Sigmoid colon (tissue), 7 donors: ENCODE measurements around the gene PRUNE2. TPM values are rescaled to one million over a fixed set of nuclear protein-coding genes. Genes with fewer than 3 reads are reported as not detected.

Experiments
- DNase-seq: peaks from one replicate; pipeline ENCODE4 v3.0.0-alpha.2; 2019
- H3K27ac ChIP-seq, 4 donors: fragments of 200-600 bp; sonication (generic); one replicate each; pipeline ENCODE4 v1.5.1; 2016 to 2019; ENCODE audit warnings: mild to moderate bottlenecking in 1 of 4
- H3K27me3 ChIP-seq, 3 donors: fragments of 200-600 bp; sonication (generic); one replicate each; pipeline ENCODE4 v1.5.1; 2019; ENCODE audit warnings: mild to moderate bottlenecking in 1 of 3
- H3K36me3 ChIP-seq, 4 donors: fragments of 200-600 bp; sonication (generic); one replicate each; pipeline ENCODE4 v1.5.1; 2016 to 2019
- H3K4me1 ChIP-seq, 4 donors: fragments of 200-600 bp; sonication (generic); one replicate each; pipeline ENCODE4 v1.5.1; 2017 to 2019
- H3K4me3 ChIP-seq, 4 donors: fragments of 200-600 bp; sonication (generic); one replicate each; pipeline ENCODE4 v1.5.1; 2017 to 2019; ENCODE audit warnings: mild to moderate bottlenecking in 2 of 4, moderate library complexity in 1 of 4
- H3K9me3 ChIP-seq, 4 donors: fragments of 200-600 bp in 3 of 4; sonication (generic) in 3 of 4; one replicate each; pipeline versions ENCODE4 v1.5.1 to v1.6.1; 2013 to 2019
- CTCF ChIP-seq, 4 experiments: fragments of 450-650 bp in 3 of 4; fragments of 200-600 bp in 1 of 4; IDR thresholded peaks; one replicate each; pipeline ENCODE4 v1.5.1; 2016 to 2019; ENCODE audit warnings: antibody characterized with exemption in 4 of 4, mild to moderate bottlenecking in 3 of 4, moderate library complexity in 2 of 4
- EP300 ChIP-seq, 4 donors: sonication (generic); formaldehyde crosslinking; IDR thresholded peaks; one replicate each; pipeline ENCODE4 v1.6.1; 2017; ENCODE audit warnings: antibody characterized with exemption in 4 of 4
- POLR2A ChIP-seq, 2 donors: fragments of 450-650 bp; IDR thresholded peaks; one replicate each; pipeline ENCODE4 v1.6.1; 2016; ENCODE audit warnings: antibody characterized with exemption in 2 of 2, mild to moderate bottlenecking in 2 of 2, moderate library complexity in 2 of 2
- POLR2AphosphoS5 ChIP-seq, 4 donors: sonication (generic); formaldehyde crosslinking; IDR thresholded peaks; one replicate each; pipeline ENCODE4 v1.6.1; 2017; ENCODE audit warnings: antibody characterized with exemption in 4 of 4
- WGBS, 2 donors: extraction: QIAGEN DNeasy Blood & Tissue Kit; methylation state at CpG; one replicate each; pipeline ENCODE4 v1.1.7; 2013; 5-methylcytosine and 5-hydroxymethylcytosine counted together
- intact Hi-C: fragments of 100-400 bp; cut with DNase I; formaldehyde crosslinking; loops from one replicate; pipeline ENCODE4 v1.15.1; 2023
- polyA plus RNA-seq, 3 donors: library from polyadenylated mRNA; stranded (reverse); fragments of 200-250 nt; gene quantifications; one replicate each; pipeline ENCODE4 v1.2.3, GENCODE V29; 2013
- total RNA-seq, 4 donors: library from RNA; depleted of rRNA; stranded (reverse); fragments of >200 nt; gene quantifications; one replicate each; pipeline ENCODE4 v1.1.0, GENCODE V29; 2016
- donor health status: healthy with polysubstance abuse.
- donor health status: Bipolar disorder and iron deficiency.
- donor health status: healthy.

PRUNE2 gene
- total and polyA plus RNA-seq, 7 donors: 7.4 to 536 (median 440) TPM

- Histone ChIP-seq H3K4me3 (no peak overlapping the region), H3K9me3 (peaks cover 0 to 1% (median 0%) of the 10 kb centered on the region in 4 donors), H3K36me3 (no peaks in the 10 kb centered on the region), H3K27me3 (peaks cover 0 to 23% (median 0%) of the 10 kb centered on the region in 3 donors), H3K4me1 (no peaks in the 10 kb centered on the region), H3K27ac (no peak overlapping the region)
- TF ChIP-seq CTCF (IDR thresholded peaks at IDR 0.05) (no peak), POLR2AphosphoS5 (IDR thresholded peaks at IDR 0.05) (no peak), EP300 (IDR thresholded peaks at IDR 0.05) (no peak), POLR2A (IDR thresholded peaks at IDR 0.05) (no peak)
- 93 to 98% methylated on average over 2 of the region's 2 CpGs for WGBS, 2 donors
- intact Hi-C loops: no loop called here
- no peak for DNase-seq
Measured at GRCh38 chr9:76575761-76576160, 330.2 kb downstream of the PRUNE2 start.

- intact Hi-C loops: no loop called here
- 79 to 85% methylated on average over 9 of the region's 9 CpGs for WGBS, 2 donors
- Histone ChIP-seq H3K36me3 (no peaks in the 10 kb centered on the region), H3K4me3 (no peak overlapping the region), H3K27ac (no peak overlapping the region), H3K27me3 (peaks cover 0 to 23% (median 0%) of the 10 kb centered on the region in 3 donors), H3K9me3 (peaks cover 0 to 2% (median 0%) of the 10 kb centered on the region in 4 donors), H3K4me1 (no peaks in the 10 kb centered on the region)
- TF ChIP-seq CTCF (IDR thresholded peaks at IDR 0.05) (no peak), EP300 (IDR thresholded peaks at IDR 0.05) (no peak), POLR2AphosphoS5 (IDR thresholded peaks at IDR 0.05) (no peak), POLR2A (IDR thresholded peaks at IDR 0.05) (no peak)
- DNase-seq: no peak
Measured at GRCh38 chr9:76573905-76574760, 331.8 kb downstream of the PRUNE2 start.

GRCh38 chr9:76573408-76573807 lies 332.5 kb downstream of the PRUNE2 start:
- intact Hi-C loops: no loop called here
- H3K36me3 ChIP-seq: no peaks in the 10 kb centered on the region
- no peak for TF ChIP-seq EP300 (IDR thresholded peaks at IDR 0.05)
- no peak for TF ChIP-seq CTCF (IDR thresholded peaks at IDR 0.05)
- no peak for TF ChIP-seq POLR2A (IDR thresholded peaks at IDR 0.05)
- no peak for TF ChIP-seq POLR2AphosphoS5 (IDR thresholded peaks at IDR 0.05)
- H3K4me1 ChIP-seq: no peaks in the 10 kb centered on the region
- DNase-seq: no peak
- H3K27me3 ChIP-seq: peaks cover 0 to 23% (median 0%) of the 10 kb centered on the region in 3 donors
- H3K27ac ChIP-seq: no peak overlapping the region
- no peak overlapping the region for H3K4me3 ChIP-seq
- peaks cover 0 to 2% (median 0%) of the 10 kb centered on the region in 4 donors for H3K9me3 ChIP-seq

GRCh38 chr9:76572151-76572550 lies 333.8 kb downstream of the PRUNE2 start:
- no peak for DNase-seq
- no peaks in the 10 kb centered on the region for H3K36me3 ChIP-seq
- H3K4me1 ChIP-seq: no peaks in the 10 kb centered on the region
- peaks cover 0 to 23% (median 0%) of the 10 kb centered on the region in 3 donors for H3K27me3 ChIP-seq
- no peak for TF ChIP-seq POLR2AphosphoS5 (IDR thresholded peaks at IDR 0.05)
- H3K4me3 ChIP-seq: peak overlapping the region in 3 of 4 donors; percentile 38 to 46 (median 43)
- intact Hi-C loops: no loop called here
- 32 to 74% methylated on average over 3 of the region's 3 CpGs for WGBS, 2 donors
- H3K27ac ChIP-seq: no peak overlapping the region
- peaks cover 0 to 2% (median 0%) of the 10 kb centered on the region in 4 donors for H3K9me3 ChIP-seq

GRCh38 chr9:76571743-76572146 lies 334.2 kb downstream of the PRUNE2 start:
- Histone ChIP-seq H3K4me3 (peak overlapping the region; percentile 15 to 46 (median 40)), H3K4me1 (no peaks in the 10 kb centered on the region), H3K9me3 (peaks cover 0 to 2% (median 0%) of the 10 kb centered on the region in 4 donors), H3K27me3 (peaks cover 0 to 23% (median 0%) of the 10 kb centered on the region in 3 donors), H3K36me3 (no peaks in the 10 kb centered on the region), H3K27ac (peak overlapping the region in 1 of 4 donors; percentile 11)
- intact Hi-C loops: no loop called here
- WGBS, 2 donors: 18 to 36% methylated on average over 37 of the region's 37 CpGs
- TF ChIP-seq POLR2A (IDR thresholded peaks at IDR 0.05): no peak
- no peak for TF ChIP-seq EP300 (IDR thresholded peaks at IDR 0.05)
- no peak for TF ChIP-seq POLR2AphosphoS5 (IDR thresholded peaks at IDR 0.05)
- TF ChIP-seq CTCF (IDR thresholded peaks at IDR 0.05): no peak
- DNase-seq: no peak
